Keratinocyte (primary cell): ENCODE measurements around the gene FRS2. TPM values are rescaled to one million over a fixed set of nuclear protein-coding genes. Genes with fewer than 3 reads are reported as not detected.

Source experiments
- DNase-seq: peaks from one replicate; pipeline ENCODE4 v3.0.0-alpha.2; 2011; ENCODE audit warnings: low read depth, missing footprints, low spot score
- FAIRE-seq: peaks from 2 replicates; lab custom pipeline; 2011; peaks lifted over from hg19 to GRCh38; lab: Jason Lieb, UNC
- H2AFZ ChIP-seq: 2 replicates; pipeline ENCODE4 v1.6.0; 2012; ENCODE audit warnings: low read length, control low read depth, inconsistent platforms; ENCODE audit not compliant: control insufficient read depth
- H3K27ac ChIP-seq: 2 replicates; pipeline ENCODE4 v1.5.1; 2011; ENCODE audit warnings: low read length; ENCODE audit not compliant: control insufficient read depth, insufficient read depth
- H3K27me3 ChIP-seq: 3 replicates; pipeline ENCODE4 v1.6.0; 2011; ENCODE audit warnings: low read length; ENCODE audit not compliant: control insufficient read depth, insufficient read depth; ENCODE audit errors: extremely low read depth
- H3K36me3 ChIP-seq, 2 experiments: 2 replicates in 1 of 2; 3 replicates in 1 of 2; pipeline ENCODE4 v1.5.1; 2011; ENCODE audit warnings: low read length in 2 of 2, mild to moderate bottlenecking in 1 of 2; ENCODE audit not compliant: control insufficient read depth in 2 of 2, insufficient read depth in 2 of 2; ENCODE audit errors: extremely low read depth in 1 of 2
- H3K4me1 ChIP-seq: 3 replicates; pipeline ENCODE4 v1.5.1; 2011; ENCODE audit warnings: low read length; ENCODE audit not compliant: control insufficient read depth, insufficient read depth; ENCODE audit errors: extremely low read depth
- H3K4me2 ChIP-seq: 3 replicates; pipeline ENCODE4 v1.6.0; 2011; ENCODE audit warnings: low read depth, low read length; ENCODE audit not compliant: control insufficient read depth, insufficient read depth; ENCODE audit errors: extremely low read depth
- H3K4me3 ChIP-seq, 3 experiments: fragments of 200-600 bp in 1 of 3; sonication (generic) in 1 of 3; 2 replicates in 2 of 3; 3 replicates in 1 of 3; pipeline ENCODE4 v1.5.1; 2011 to 2016; ENCODE audit warnings: low read length in 3 of 3, mild to moderate bottlenecking in 3 of 3, control low read depth in 2 of 3, inconsistent platforms in 1 of 3, low read depth in 1 of 3, mixed read lengths in 1 of 3, mixed run types in 1 of 3, moderate library complexity in 1 of 3; ENCODE audit not compliant: control insufficient read depth in 2 of 3, insufficient read depth in 2 of 3; ENCODE audit errors: extremely low read depth in 1 of 3
- H3K79me2 ChIP-seq: 2 replicates; pipeline ENCODE4 v1.6.0; 2012; ENCODE audit warnings: low read length; ENCODE audit not compliant: control insufficient read depth, insufficient read depth
- H3K9ac ChIP-seq: 3 replicates; pipeline ENCODE4 v1.6.0; 2011; ENCODE audit warnings: low read length; ENCODE audit not compliant: control insufficient read depth, insufficient read depth; ENCODE audit errors: extremely low read depth
- H3K9me1 ChIP-seq: 3 replicates; pipeline ENCODE4 v1.6.0; 2011; ENCODE audit warnings: low read length; ENCODE audit not compliant: control insufficient read depth, insufficient read depth; ENCODE audit errors: extremely low read depth
- H3K9me3 ChIP-seq: 2 replicates; pipeline ENCODE4 v1.5.1; 2012; ENCODE audit warnings: low read depth, low read length; ENCODE audit not compliant: control insufficient read depth
- H4K20me1 ChIP-seq: 3 replicates; pipeline ENCODE4 v1.6.0; 2011; ENCODE audit warnings: low read length; ENCODE audit not compliant: control insufficient read depth, insufficient read depth; ENCODE audit errors: extremely low read depth
- CTCF ChIP-seq, 3 experiments: IDR thresholded peaks in 1 of 3; conservative IDR thresholded peaks in 1 of 3; optimal IDR thresholded peaks in 1 of 3; 2 replicates in 2 of 3; 3 replicates in 1 of 3; pipeline versions ENCODE3 to v1.5.1; 2011; ENCODE audit warnings: low read length in 3 of 3, mild to moderate bottlenecking in 3 of 3, moderate library complexity in 2 of 3, control low read depth in 1 of 3, inconsistent platforms in 1 of 3; ENCODE audit not compliant: insufficient read depth in 2 of 3; ENCODE audit errors: extremely low read depth in 1 of 3
- EZH2 ChIP-seq: IDR thresholded peaks from one replicate; pipeline ENCODE4 v1.6.1; 2012; ENCODE audit warnings: inconsistent platforms, mild to moderate bottlenecking, low read length, moderate library complexity
- dilution Hi-C: fragments of 300-500 bp; cut with MboI; formaldehyde crosslinking; loops from one replicate; pipeline ENCODE4 v1.7.0; 2020; ENCODE audit warnings: low sequenced_read_pairs; ENCODE audit not compliant: extremely low pct_ligation_motif_present
- polyA plus RNA-seq, 5 experiments: library from polyadenylated mRNA; depleted of rRNA in 3 of 5; stranded (reverse) in 3 of 5; stranded (forward) in 1 of 5; unstranded in 1 of 5; fragments of >200 nt; gene quantifications; 1 replicate in 1 of 5; 2 replicates in 3 of 5; 3 replicates in 1 of 5; pipeline versions ENCODE4 v1.2.1 to v1.2.3, GENCODE V29; 2011 to 2012; ENCODE audit warnings: missing spikeins in 2 of 5, low read depth in 1 of 5, low replicate concordance in 1 of 5

Gene FRS2
- polyA plus RNA-seq, 1 donor (not counting 4 experiments of a cell fraction or from before 2014, with no cell fraction given): 28.6 TPM

- Histone ChIP-seq H2AFZ (no peak overlapping the region), H3K4me1 (peaks cover 21% of the 10 kb centered on the region), H3K9me3 (no peaks in the 10 kb centered on the region), H3K27ac (no peak overlapping the region), H3K4me3 (no peak overlapping the region), H3K9me1 (no peaks in the 10 kb centered on the region), H3K4me2 (no peak overlapping the region), H3K27me3 (no peaks in the 10 kb centered on the region), H4K20me1 (peaks cover 3% of the 10 kb centered on the region), H3K9ac (no peak overlapping the region), H3K36me3 (no peaks in the 10 kb centered on the region), H3K79me2 (peaks cover 90% of the 10 kb centered on the region)
- FAIRE-seq (no peak), DNase-seq (no peak)
- TF ChIP-seq CTCF (optimal IDR thresholded peaks at IDR 0.05 in 1 of 3, IDR thresholded peaks at IDR 0.05 in 1 of 3, conservative IDR thresholded peaks at IDR 0.05 in 1 of 3; ENCODE audit: extremely low read depth in 1 of 3, insufficient read depth in 2 of 3, low read length in 3 of 3) (no peak), EZH2 (no peak)
- dilution Hi-C loops: no loop called here
Observed at GRCh38 chr12:69523433-69524330, 53.5 kb downstream of the FRS2 start.

GRCh38 chr12:69524331-69524630 lies 54.1 kb downstream of the FRS2 start:
- Histone ChIP-seq H4K20me1 (peaks cover 3% of the 10 kb centered on the region), H3K36me3 (no peaks in the 10 kb centered on the region), H3K27ac (no peak overlapping the region), H3K4me3 (no peak overlapping the region), H3K9ac (no peak overlapping the region), H3K27me3 (no peaks in the 10 kb centered on the region), H2AFZ (no peak overlapping the region), H3K4me2 (no peak overlapping the region), H3K79me2 (peaks cover 90% of the 10 kb centered on the region), H3K9me3 (no peaks in the 10 kb centered on the region), H3K9me1 (no peaks in the 10 kb centered on the region), H3K4me1 (peaks cover 20% of the 10 kb centered on the region)
- no peak for TF ChIP-seq CTCF (optimal IDR thresholded peaks at IDR 0.05 in 1 of 3, IDR thresholded peaks at IDR 0.05 in 1 of 3, conservative IDR thresholded peaks at IDR 0.05 in 1 of 3; ENCODE audit: extremely low read depth in 1 of 3, insufficient read depth in 2 of 3, low read length in 3 of 3)
- TF ChIP-seq EZH2: no peak
- dilution Hi-C loops: no loop called here
- DNase-seq (no peak), FAIRE-seq (no peak)
